Body of pancreas (tissue), 4 donors: ENCODE measurements around the gene KIF16B. TPM values are rescaled to one million over a fixed set of nuclear protein-coding genes. Genes with fewer than 3 reads are reported as not detected.

ENCODE experiments used
- ATAC-seq: fragments of 150-250 bp; one replicate; pipeline ENCODE4 v1.9.1; 2016
- DNase-seq, 4 donors: peaks; one replicate each; pipeline ENCODE4 v3.0.0-alpha.2; 2019
- H3K27ac ChIP-seq, 4 donors: fragments of 200-600 bp; sonication (generic); 1 replicate in 3 of 4; 2 replicates in 1 of 4; pipeline versions ENCODE4 v1.5.1 to v1.6.1; 2016 to 2019; ENCODE audit warnings: mild to moderate bottlenecking in 1 of 4, mixed read lengths in 1 of 4, moderate library complexity in 1 of 4
- H3K27me3 ChIP-seq, 2 donors: fragments of 200-600 bp; sonication (generic); one replicate each; pipeline ENCODE4 v1.6.0; 2016; ENCODE audit warnings: mild to moderate bottlenecking in 1 of 2
- H3K36me3 ChIP-seq, 2 donors: fragments of 200-600 bp; sonication (generic); replicated peaks in 1 of 2; 2 replicates each; pipeline ENCODE4 v1.5.1; 2016; ENCODE audit warnings: low read depth in 2 of 2; ENCODE audit not compliant: insufficient read depth in 1 of 2
- H3K4me1 ChIP-seq: fragments of 200-600 bp; sonication (generic); one replicate; pipeline ENCODE4 v1.6.0; 2016
- H3K4me3 ChIP-seq, 2 donors: fragments of 200-600 bp; sonication (generic); 1 replicate in 1 of 2; 2 replicates in 1 of 2; pipeline ENCODE4 v1.5.1; 2016 to 2019
- H3K9me3 ChIP-seq, 3 donors: fragments of 200-600 bp; sonication (generic); 1 replicate in 2 of 3; 2 replicates in 1 of 3; pipeline ENCODE4 v1.5.1; 2016
- POLR2A ChIP-seq, 3 donors: fragments of 450-650 bp; IDR thresholded peaks; one replicate each; pipeline ENCODE4 v1.6.1; 2016; ENCODE audit warnings: antibody characterized with exemption in 3 of 3, mild to moderate bottlenecking in 2 of 3
- WGBS, 2 donors: methylation state at CpG; one replicate each; pipeline ENCODE4 v1.1.5; 2017; 5-methylcytosine and 5-hydroxymethylcytosine counted together
- intact Hi-C: fragments of 100-400 bp; cut with DNase I; formaldehyde crosslinking; loops from one replicate; pipeline ENCODE4 v1.15.1; 2023
- total RNA-seq, 2 donors: library from RNA; depleted of rRNA; stranded (reverse); fragments of >200 nt; gene quantifications; one replicate each; pipeline ENCODE4 v1.1.0, GENCODE V29; 2016
- TF ChIP-seq, protein P1 (sequence below), 7 experiments: fragments of 450-650 bp in 4 of 7; fragments of 200-600 bp in 3 of 7; sonication (generic) in 3 of 7; IDR thresholded peaks; one replicate each; pipeline ENCODE4 v1.5.1; 2016 to 2019; ENCODE audit warnings: antibody characterized with exemption in 7 of 7

The KIF16B gene
- total RNA-seq, 2 donors from 2014 or later = 13.7 to 55.0 TPM

DNA sequence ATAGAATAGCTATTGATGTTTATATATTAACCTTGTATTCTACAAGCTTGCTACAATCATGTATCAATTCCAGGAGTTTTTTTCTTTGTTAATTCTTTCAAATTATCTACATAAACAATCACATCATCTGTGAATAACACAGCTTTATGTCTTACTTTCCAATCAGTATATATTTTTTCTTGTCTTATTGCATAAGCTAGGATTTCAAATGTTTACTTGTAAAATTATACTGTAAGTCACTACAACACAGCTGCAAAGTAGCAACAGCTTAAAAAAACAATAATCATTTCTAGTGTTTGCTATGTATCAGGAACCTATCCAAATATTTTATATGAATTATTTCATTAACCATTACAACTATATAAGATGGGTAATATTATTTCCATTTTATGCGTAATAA, 270.4 kb downstream of the KIF16B start:
- no peak for TF ChIP-seq POLR2A (IDR thresholded peaks at IDR 0.05)
- TF ChIP-seq, protein P1, sequence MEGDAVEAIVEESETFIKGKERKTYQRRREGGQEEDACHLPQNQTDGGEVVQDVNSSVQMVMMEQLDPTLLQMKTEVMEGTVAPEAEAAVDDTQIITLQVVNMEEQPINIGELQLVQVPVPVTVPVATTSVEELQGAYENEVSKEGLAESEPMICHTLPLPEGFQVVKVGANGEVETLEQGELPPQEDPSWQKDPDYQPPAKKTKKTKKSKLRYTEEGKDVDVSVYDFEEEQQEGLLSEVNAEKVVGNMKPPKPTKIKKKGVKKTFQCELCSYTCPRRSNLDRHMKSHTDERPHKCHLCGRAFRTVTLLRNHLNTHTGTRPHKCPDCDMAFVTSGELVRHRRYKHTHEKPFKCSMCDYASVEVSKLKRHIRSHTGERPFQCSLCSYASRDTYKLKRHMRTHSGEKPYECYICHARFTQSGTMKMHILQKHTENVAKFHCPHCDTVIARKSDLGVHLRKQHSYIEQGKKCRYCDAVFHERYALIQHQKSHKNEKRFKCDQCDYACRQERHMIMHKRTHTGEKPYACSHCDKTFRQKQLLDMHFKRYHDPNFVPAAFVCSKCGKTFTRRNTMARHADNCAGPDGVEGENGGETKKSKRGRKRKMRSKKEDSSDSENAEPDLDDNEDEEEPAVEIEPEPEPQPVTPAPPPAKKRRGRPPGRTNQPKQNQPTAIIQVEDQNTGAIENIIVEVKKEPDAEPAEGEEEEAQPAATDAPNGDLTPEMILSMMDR (IDR thresholded peaks at IDR 0.05) = no peak
- Histone ChIP-seq H3K4me1 (no peaks in the 10 kb centered on the region), H3K36me3 (no peaks in the 10 kb centered on the region), H3K27ac (no peak overlapping the region), H3K4me3 (no peak overlapping the region), H3K27me3 (no peaks in the 10 kb centered on the region), H3K9me3 (peaks cover 0 to 17% (median 0%) of the 10 kb centered on the region in 3 donors)
- no peak for ATAC-seq
- intact Hi-C loops = no loop called here
- no peak for DNase-seq
- 45 to 91% methylated on average over 1 of the region's 1 CpG for WGBS, 2 donors

GRCh38 chr20:16301986-16302385, 271.3 kb downstream of the KIF16B start:
- no peak overlapping the region for H3K4me3 ChIP-seq
- H3K27me3 ChIP-seq = no peaks in the 10 kb centered on the region
- TF ChIP-seq POLR2A (IDR thresholded peaks at IDR 0.05) = no peak
- TF ChIP-seq, protein P1 (IDR thresholded peaks at IDR 0.05) = no peak
- intact Hi-C loops = no loop called here
- peaks cover 0 to 17% (median 0%) of the 10 kb centered on the region in 3 donors for H3K9me3 ChIP-seq
- no peak overlapping the region for H3K27ac ChIP-seq
- no peak for DNase-seq
- ATAC-seq = no peak
- H3K36me3 ChIP-seq = no peaks in the 10 kb centered on the region
- WGBS, 2 donors = 94 to 95% methylated on average over 1 of the region's 1 CpG
- H3K4me1 ChIP-seq = no peaks in the 10 kb centered on the region

- Histone ChIP-seq H3K27ac (no peak overlapping the region), H3K4me3 (no peak overlapping the region), H3K27me3 (no peaks in the 10 kb centered on the region), H3K4me1 (no peaks in the 10 kb centered on the region), H3K36me3 (no peaks in the 10 kb centered on the region), H3K9me3 (peaks cover 0 to 5% (median 0%) of the 10 kb centered on the region in 3 donors)
- intact Hi-C loops = no loop called here
- TF ChIP-seq, protein P1 (IDR thresholded peaks at IDR 0.05) = no peak
- TF ChIP-seq POLR2A (IDR thresholded peaks at IDR 0.05) = no peak
- DNase-seq = no peak
- no peak for ATAC-seq
- WGBS, 2 donors = 90 to 91% methylated on average over 6 of the region's 6 CpGs
These were observed 273.4 kb downstream of the KIF16B start for GRCh38 chr20:16299897-16300296.

- no peak overlapping the region for H3K4me3 ChIP-seq
- no peaks in the 10 kb centered on the region for H3K36me3 ChIP-seq
- intact Hi-C loops = no loop called here
- no peaks in the 10 kb centered on the region for H3K4me1 ChIP-seq
- H3K27me3 ChIP-seq = no peaks in the 10 kb centered on the region
- DNase-seq = no peak
- H3K27ac ChIP-seq = no peak overlapping the region
- H3K9me3 ChIP-seq = peaks cover 0 to 2% (median 0%) of the 10 kb centered on the region in 3 donors
- 86 to 91% methylated on average over 3 of the region's 3 CpGs for WGBS, 2 donors
- TF ChIP-seq POLR2A (IDR thresholded peaks at IDR 0.05) = no peak
- TF ChIP-seq, protein P1 (IDR thresholded peaks at IDR 0.05) = no peak
- ATAC-seq = no peak
These were observed 276.3 kb downstream of the KIF16B start for GRCh38 chr20:16296931-16297330.

GRCh38 chr20:16295534-16295933, 277.7 kb downstream of the KIF16B start:
- no peaks in the 10 kb centered on the region for H3K27me3 ChIP-seq
- TF ChIP-seq, protein P1 (IDR thresholded peaks at IDR 0.05) = no peak
- TF ChIP-seq POLR2A (IDR thresholded peaks at IDR 0.05) = no peak
- H3K27ac ChIP-seq = no peak overlapping the region
- no peak for ATAC-seq
- no peak overlapping the region for H3K4me3 ChIP-seq
- no peaks in the 10 kb centered on the region for H3K4me1 ChIP-seq
- DNase-seq = no peak
- no peaks in the 10 kb centered on the region for H3K36me3 ChIP-seq
- WGBS, 2 donors = 74 to 86% methylated on average over 5 of the region's 5 CpGs
- H3K9me3 ChIP-seq = no peaks in the 10 kb centered on the region
- intact Hi-C loops = no loop called here
